Posterior vena cava (tissue), 2 donors: ENCODE results near the gene MRGPRG. TPM values are rescaled to one million over a fixed set of nuclear protein-coding genes. Genes with fewer than 3 reads are reported as not detected.
"Not testable (repeated sequence)": the region's sequence is repeated elsewhere in the genome, so short reads cannot be mapped to it uniquely, and the experiment has no call there.

Source experiments
- DNase-seq: peaks from one replicate; pipeline ENCODE4 v3.0.0-alpha.2; 2020; ENCODE audit warnings: low spot score
- intact Hi-C, 2 donors: fragments of 100-400 bp; cut with DNase I; formaldehyde crosslinking; loops; one replicate each; pipeline versions ENCODE4 v1.14.1 to v1.14.2; 2022 to 2023
- long read RNA-seq, 2 donors: library from polyadenylated mRNA; unstranded; transcript quantifications; one replicate each; pipeline ENCODE4 v2.0.0, GENCODE V29; 2020 to 2021
- total RNA-seq, 2 donors: library from RNA; stranded (reverse); fragmentation: NEBNext Ultra II Directional; extraction: Animal tissue kit (Norgen Biotek cat#: 25700); gene quantifications; one replicate each; pipeline ENCODE4 v1.2.1, GENCODE V29; 2021
- donor health status: DM: yes; HTN: yes; CAD: no.
- donor health status: DM: yes; HTN: yes; CAD: no.

Gene MRGPRG
- not detected for total RNA-seq
- long read RNA-seq, donor 1 = 0 reads
- long read RNA-seq, donor 2 = 0 reads

- intact Hi-C loops = no loop called here
- peak; percentile 72 for DNase-seq
Observed at GRCh38 chr11:3218483-3219280, at the start of gene MRGPRG. TSS of gene MRGPRG (minus strand) at chr11:3218813. CDS start at chr11:3218813, 0 bp downstream.

- peak; percentile 22 for DNase-seq
- intact Hi-C loops = not testable (repeated sequence)
Observed at GRCh38 chr11:3262548-3262947, 43.9 kb upstream of the MRGPRG start.

DNA sequence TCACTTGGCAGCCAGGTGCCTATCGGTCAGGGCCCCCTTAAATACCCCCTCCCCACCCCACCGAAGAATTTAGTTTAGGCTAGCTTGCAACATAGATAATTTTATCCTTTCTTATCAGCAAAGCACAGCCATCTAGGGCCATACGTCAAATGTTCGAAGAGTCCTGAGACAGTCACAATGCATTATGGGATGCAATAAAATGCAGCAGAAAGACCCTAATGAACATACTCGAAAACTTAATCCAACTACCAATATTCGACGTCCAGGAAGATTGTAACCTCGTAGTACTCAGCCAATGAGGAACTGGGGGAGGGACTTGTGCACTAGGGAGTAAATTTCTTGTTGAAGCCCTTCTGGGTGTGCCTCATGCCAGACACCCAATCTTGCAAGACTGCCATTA, 43.2 kb upstream of the MRGPRG start:
- intact Hi-C loops, DNase-seq: not testable (repeated sequence)

DNA sequence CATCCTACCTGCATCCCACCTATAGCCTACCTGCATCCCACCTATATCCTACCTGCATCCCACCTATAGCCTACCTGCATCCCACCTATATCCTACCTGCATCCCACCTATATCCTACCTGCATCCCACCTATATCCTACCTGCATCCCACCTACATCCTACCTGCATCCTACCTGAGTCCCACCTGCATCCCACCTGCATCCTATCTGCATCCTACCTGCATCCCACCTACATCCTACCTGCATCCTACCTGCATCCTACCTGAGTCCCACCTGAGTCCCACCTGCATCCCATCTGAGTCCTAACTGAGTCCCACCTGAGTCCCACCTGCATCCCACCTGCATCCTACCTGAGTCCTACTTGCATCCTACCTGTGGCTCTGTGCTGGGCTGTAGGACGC, 38.9 kb upstream of the MRGPRG start:
- DNase-seq, intact Hi-C loops: not testable (repeated sequence)

- DNase-seq, intact Hi-C loops: not testable (repeated sequence)
Observed at GRCh38 chr11:3255241-3255640, 36.6 kb upstream of the MRGPRG start.

DNA sequence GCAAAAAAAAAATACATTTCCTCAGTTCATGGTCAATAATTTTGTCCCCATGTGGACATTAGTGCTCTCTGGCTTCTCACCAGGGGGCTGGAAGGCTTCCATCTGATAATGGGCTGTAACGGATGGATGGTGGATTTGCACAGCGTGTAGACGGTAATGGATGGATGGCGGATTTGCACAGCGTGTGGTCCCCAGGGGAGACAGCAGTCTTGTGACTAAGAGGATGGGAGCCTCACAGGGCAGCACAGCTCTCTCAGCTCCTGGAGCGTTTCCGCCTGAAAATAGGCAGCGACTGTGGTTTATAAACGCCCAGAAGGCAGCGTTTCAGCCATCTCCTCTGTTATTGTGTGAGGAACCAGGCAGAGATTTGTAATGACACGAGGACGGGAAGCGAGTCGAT, 36.2 kb upstream of the MRGPRG start:
- intact Hi-C loops, DNase-seq: not testable (repeated sequence)

DNA sequence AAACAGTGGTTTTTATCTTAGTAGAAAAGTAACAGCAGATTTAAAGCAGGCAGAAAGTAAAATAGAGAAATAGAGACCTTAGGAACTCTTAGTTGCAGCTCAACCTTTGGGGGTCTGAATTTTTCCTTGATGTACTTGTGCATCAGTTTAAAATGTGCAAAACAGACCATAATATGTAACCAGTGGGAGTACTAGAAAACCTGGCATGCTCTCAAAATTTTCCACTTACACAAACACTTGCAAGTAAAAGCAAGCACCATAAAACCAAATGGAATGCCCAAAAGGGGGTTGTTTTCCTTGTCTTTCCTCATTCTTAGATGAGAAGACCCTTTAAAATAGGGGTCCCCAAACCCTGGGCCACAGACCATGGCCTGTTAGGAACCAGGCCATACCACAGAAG, 26.5 kb upstream of the MRGPRG start:
- intact Hi-C loops = no loop called here
- DNase-seq = no peak

DNA sequence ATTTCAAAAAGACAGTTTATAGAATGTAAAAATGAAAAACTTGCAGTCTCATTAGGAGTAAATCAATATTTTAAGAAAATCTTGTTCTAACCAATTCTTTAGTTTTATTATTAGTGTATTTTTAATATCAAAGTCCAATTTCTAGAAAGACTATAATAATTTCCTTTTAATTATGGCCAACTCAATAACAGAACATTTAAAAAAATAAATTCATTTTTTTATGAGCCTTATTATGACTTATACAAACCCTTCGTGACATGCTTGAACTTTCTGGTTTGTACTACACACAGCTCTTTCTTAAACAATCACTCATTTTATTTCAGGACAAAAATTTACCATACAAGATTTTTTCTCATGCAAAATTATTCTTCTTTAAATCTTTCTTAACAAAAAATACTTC, 25.3 kb upstream of the MRGPRG start:
- intact Hi-C loops = no loop called here

DNA sequence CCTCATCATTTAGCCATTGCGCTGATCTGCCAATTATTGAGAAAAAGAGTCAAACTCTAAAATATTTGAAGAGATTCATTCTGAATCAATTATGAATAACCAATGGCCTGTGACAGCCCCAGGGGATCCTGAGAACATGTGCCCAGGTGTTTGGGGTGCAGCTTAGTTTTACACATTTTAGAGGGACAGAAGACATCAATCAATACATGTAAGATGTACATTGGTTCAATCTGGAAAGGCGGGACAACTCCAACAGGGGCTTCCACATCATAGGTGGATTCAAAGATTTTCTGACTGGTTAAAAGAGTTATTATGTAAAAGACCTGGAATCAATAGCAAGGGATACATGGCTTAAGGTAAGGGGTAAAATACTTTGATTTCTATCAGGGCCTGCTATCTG, 18.5 kb upstream of the MRGPRG start:
- DNase-seq = no peak
- intact Hi-C loops = no loop called here

More for the DNA sequence above, 25.3 kb upstream of the MRGPRG start:
- no peak for DNase-seq

GRCh38 chr11:3234846-3235245, 16.2 kb upstream of the MRGPRG start:
- intact Hi-C loops = no loop called here
- DNase-seq = peak; percentile 48

DNA sequence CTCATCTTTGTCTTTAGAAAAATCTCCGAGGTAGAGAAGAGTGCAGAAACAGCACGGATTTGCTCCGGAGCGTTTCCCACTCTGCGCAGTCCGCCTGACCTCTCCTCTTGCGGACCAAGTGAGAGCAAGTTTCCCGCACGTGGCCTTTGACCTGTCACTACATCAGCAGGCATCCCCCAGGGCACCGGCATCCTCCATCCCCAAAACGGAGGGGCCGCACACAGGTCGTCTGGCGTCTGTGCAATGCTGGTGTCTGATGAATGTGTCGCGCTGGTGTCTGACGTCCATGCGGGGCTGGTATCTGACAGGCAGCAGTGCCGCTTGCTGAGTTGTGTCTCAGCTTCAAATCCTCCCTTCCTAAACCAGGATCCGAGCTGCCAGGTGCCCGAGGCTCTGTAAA, 14.3 kb upstream of the MRGPRG start:
- intact Hi-C loops = no loop called here
- no peak for DNase-seq

GRCh38 chr11:3231851-3232744, 13.5 kb upstream of the MRGPRG start, which contains the start of gene MRGPRE:
TSS of gene MRGPRE (minus strand) at chr11:3232417. CDS start at chr11:3228799, 3,618 bp downstream.
- peak; percentile 77 for DNase-seq
- intact Hi-C loops = no loop called here

DNA sequence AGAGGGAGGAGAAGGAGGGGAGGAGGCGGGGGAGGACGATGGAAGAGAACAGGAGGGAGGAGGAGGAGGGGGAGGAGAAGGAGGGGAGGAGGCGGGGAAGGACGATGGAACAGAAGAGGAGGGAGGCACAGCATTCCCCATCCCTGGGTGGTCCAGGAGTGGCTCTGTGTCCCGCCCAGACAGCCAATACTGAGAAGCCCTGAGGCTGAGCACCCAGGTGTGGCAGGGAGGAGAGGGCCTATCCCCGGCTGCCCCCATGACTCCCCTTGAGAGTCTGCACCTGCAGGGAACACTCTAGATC, 12.9 kb upstream of the MRGPRG start:
- intact Hi-C loops = no loop called here
- DNase-seq = no peak

GRCh38 chr11:3230636-3231549, 12.3 kb upstream of the MRGPRG start:
- DNase-seq = no peak
- intact Hi-C loops = no loop called here

- no peak for DNase-seq
- intact Hi-C loops = loop anchor here in 1 of 2 donors (10.0 kb wide), 1 partner anchor 185 kb away; no protein-coding TSS in a partner anchor
Observed at GRCh38 chr11:3229673-3230630, 11.3 kb upstream of the MRGPRG start.

- no peak for DNase-seq
- intact Hi-C loops = loop anchor here in 1 of 2 donors (10.0 kb wide), 1 partner anchor 184 kb away; no protein-coding TSS in a partner anchor
Observed at GRCh38 chr11:3228445-3228829, 9.8 kb upstream of the MRGPRG start.

GRCh38 chr11:3227568-3228444, 9.2 kb upstream of the MRGPRG start:
- peak; percentile 79 for DNase-seq
- intact Hi-C loops = loop anchor here in 1 of 2 donors (10.0 kb wide), 1 partner anchor 183 kb away; no protein-coding TSS in a partner anchor
